Smooth muscle cell of the brain vasculature (primary cell): ENCODE results near the gene SHISAL2A.

Experiments
- DNase-seq: peaks from one replicate; pipeline ENCODE4 v3.0.0-alpha.2; 2012; ENCODE audit warnings: low read depth, low spot score

The SHISAL2A gene

DNA sequence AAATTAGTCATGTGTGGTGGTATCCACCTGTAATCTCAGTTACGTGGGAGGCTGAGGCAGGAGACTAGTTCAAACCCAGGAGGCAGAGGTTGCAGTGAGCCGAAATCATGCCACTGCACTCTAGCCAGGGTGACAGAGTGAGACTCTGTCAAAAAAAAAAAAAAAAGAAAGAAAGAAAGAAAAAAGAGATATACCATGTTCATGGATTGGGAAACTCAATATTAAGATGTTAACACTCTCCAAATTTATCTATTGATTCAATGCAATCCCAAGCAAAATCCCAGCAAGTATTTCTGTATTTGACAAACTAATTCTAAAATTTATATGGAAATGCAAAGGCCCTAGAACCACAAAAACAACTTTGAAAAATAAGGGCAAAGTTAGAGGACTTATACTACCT lies 11.0 kb upstream of the SHISAL2A start:
- DNase-seq = no peak

- DNase-seq = no peak
These were observed 9.2 kb upstream of the SHISAL2A start for GRCh38 chr1:52623812-52624211.

GRCh38 chr1:52627028-52627427 lies 5.9 kb upstream of the SHISAL2A start:
- DNase-seq = no peak

GRCh38 chr1:52628614-52629324 lies 4.2 kb upstream of the SHISAL2A start:
- no peak for DNase-seq

DNA sequence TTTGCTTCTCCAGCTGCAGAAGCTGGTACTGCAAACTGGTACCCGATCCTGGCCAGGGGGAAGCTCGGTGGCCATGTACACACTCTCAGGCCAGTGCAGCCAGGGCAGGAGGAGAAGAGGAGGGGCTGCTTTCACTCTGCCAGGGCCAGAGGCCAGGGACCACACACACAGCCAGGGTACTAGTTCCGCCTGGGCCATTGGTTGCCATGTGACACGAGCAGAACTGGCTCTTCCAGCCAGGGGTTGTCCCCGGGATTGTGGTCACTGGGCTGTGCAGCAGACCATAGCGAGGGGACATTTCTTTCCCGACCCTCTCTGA lies 3.7 kb upstream of the SHISAL2A start:
- no peak for DNase-seq

GRCh38 chr1:52629667-52630066 lies 3.3 kb upstream of the SHISAL2A start:
- DNase-seq = no peak

- DNase-seq = no peak
These were observed 1.1 kb upstream of the SHISAL2A start for GRCh38 chr1:52631759-52632331.

- no peak for DNase-seq
These were observed 355 bp downstream of the SHISAL2A start for GRCh38 chr1:52633291-52633754.

DNA sequence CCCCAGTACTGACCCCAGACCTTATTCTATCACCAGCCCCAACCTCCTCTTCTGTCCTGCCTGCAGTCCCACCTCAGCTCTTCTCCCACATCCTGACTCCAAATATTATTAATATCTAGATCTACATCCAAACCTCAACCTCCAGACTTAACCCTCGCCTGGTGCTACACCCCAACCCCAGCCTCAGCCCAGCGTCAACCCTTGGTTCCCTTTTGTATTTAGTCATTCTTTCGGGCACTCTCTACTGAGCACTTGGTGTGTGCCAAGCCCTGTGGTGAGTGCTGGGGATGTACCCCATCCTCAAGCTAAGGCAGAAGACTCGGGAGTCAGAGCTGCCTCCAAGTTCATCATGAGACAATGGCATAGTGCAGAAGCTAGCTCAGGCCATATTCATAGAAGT lies 1.1 kb downstream of the SHISAL2A start:
- no peak for DNase-seq

GRCh38 chr1:52635321-52636089 lies 2.5 kb downstream of the SHISAL2A start:
- no peak for DNase-seq

GRCh38 chr1:52636721-52637695 lies 4.0 kb downstream of the SHISAL2A start:
- no peak for DNase-seq

- no peak for DNase-seq
These were observed 5.0 kb downstream of the SHISAL2A start for GRCh38 chr1:52637946-52638345.

DNA sequence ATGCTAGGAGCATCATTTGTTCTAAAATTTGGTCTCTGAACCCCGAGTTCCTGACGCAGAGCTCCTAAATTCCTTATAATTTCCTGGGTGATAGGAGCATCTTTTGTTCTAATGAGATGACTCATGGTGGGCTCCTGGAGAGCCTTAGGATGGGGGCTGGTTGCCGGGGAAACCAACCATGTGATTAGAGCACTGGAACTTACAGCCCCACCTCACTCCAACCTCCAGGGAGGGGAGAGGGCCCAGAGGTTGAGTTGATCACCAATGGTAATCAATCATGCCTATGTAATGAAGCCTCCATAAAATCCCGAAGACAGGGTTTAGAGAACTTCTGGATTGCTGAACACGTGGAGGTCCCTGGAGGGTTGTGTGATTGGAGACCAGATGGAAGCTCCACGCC lies 7.7 kb downstream of the SHISAL2A start:
- DNase-seq = no peak

DNA sequence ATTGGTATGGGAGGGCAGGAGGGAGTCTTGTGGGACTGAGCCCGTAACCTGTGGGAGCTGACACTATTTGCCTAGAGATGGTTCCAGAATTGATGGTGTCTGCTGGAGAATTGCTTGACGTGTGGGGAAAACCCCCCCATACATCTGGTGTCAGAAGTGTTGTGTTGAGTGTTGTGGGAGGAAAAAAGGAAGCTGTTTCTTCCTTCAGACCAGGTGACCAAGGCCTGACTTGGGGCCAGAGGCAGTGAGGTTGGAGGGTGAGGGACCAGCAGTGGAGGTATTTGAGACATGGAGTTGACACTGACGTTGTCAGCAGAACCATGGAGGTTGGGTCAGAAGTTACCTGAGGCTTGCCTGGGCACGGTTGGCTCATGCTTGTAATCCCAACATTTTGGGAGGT lies 8.3 kb downstream of the SHISAL2A start:
- DNase-seq = no peak

- no peak for DNase-seq
These were observed 12.3 kb downstream of the SHISAL2A start for GRCh38 chr1:52645261-52645660.

- no peak for DNase-seq
These were observed 18.9 kb downstream of the SHISAL2A start for GRCh38 chr1:52651904-52652303.

DNA sequence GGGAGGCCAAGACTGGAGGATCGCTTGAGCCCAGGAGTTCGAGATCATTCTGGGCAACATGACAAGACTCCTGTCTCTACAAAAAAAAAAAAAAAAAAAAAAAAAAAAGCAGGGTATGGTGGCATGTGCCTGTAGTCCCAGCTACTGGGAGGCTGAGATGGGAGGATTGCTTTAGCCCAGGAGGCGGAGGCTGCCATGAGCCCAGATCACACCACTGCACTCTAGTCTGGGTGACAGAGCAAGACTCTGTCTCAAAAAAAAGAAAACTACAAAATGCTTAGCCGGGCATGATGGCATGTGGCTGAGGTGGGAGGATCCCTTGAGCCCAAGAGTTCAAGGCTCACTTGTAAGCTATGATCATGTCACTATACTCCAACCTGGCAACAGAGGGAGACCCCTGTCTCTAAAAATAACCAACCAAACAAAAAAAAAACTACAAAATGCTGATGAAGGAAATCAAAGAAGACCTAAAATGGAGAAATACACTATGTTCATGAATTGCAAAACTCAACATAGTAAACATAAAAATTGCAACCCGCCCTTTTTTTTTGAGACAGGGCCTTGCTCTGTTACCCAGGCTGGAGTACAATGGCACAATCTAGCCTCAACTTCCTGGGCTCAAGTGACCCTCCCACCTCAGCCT lies 20.4 kb downstream of the SHISAL2A start:
- DNase-seq = no peak

DNA sequence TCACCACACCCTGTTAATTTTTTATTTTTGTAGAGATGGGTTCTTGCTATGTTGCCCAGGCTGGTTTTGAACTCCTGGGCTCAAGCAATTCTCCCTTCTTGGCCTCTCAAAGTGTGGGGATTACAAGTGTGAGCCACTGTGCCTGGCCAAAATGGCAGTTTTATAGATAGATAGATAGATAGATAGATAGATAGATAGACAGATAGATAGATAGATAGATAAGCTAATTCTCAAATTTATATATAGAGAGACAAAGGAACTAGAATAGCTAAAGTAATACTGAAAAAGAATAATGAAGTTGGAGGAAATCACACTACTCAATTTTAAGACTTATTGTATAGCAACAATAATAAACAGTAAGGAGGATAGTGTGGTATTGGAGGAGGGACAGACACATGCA lies 21.1 kb downstream of the SHISAL2A start:
- no peak for DNase-seq

- no peak for DNase-seq
These were observed 24.7 kb downstream of the SHISAL2A start for GRCh38 chr1:52657702-52658101.

GRCh38 chr1:52658795-52659194 lies 25.8 kb downstream of the SHISAL2A start:
- no peak for DNase-seq

DNA sequence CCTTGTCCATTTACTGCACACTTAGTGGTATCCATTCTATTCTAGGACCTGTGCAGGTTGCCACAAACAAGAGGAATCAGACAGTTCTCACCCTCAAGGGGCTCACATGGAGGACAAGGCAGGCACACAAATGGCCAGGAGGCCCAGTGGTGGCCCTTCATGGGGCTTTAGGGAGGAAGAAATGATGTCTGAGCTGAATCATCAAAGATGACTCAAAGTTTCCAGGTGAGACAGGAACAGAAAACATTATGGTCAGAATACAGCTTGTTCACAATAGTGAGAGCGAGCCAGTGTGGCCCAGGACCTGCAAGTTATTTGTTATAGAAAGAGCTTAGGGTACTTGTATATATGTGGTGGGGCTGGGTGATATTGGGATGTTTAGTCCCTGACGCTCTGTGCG lies 26.4 kb downstream of the SHISAL2A start:
- DNase-seq = no peak
